Tracheal epithelial cell (primary cell): ENCODE data around the gene CCSAP. TPM values are rescaled to one million over a fixed set of nuclear protein-coding genes. Genes with fewer than 3 reads are reported as not detected.

Experiments
- total RNA-seq: library from RNA; depleted of rRNA; stranded (reverse); fragments of >200 nt; gene quantifications from 2 replicates; pipeline ENCODE4 v1.2.1, GENCODE V29; 2014

CCSAP gene, protein sequence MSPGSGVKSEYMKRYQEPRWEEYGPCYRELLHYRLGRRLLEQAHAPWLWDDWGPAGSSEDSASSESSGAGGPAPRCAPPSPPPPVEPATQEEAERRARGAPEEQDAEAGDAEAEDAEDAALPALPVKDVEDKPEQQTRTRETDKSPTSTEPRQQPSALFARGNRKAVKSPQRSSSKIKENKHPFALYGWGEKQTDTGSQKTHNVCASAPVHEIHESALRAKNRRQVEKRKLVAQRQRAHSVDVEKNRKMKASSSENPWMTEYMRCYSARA
- 8.1 and 9.6 TPM in 2 replicates for total RNA-seq

DNA sequence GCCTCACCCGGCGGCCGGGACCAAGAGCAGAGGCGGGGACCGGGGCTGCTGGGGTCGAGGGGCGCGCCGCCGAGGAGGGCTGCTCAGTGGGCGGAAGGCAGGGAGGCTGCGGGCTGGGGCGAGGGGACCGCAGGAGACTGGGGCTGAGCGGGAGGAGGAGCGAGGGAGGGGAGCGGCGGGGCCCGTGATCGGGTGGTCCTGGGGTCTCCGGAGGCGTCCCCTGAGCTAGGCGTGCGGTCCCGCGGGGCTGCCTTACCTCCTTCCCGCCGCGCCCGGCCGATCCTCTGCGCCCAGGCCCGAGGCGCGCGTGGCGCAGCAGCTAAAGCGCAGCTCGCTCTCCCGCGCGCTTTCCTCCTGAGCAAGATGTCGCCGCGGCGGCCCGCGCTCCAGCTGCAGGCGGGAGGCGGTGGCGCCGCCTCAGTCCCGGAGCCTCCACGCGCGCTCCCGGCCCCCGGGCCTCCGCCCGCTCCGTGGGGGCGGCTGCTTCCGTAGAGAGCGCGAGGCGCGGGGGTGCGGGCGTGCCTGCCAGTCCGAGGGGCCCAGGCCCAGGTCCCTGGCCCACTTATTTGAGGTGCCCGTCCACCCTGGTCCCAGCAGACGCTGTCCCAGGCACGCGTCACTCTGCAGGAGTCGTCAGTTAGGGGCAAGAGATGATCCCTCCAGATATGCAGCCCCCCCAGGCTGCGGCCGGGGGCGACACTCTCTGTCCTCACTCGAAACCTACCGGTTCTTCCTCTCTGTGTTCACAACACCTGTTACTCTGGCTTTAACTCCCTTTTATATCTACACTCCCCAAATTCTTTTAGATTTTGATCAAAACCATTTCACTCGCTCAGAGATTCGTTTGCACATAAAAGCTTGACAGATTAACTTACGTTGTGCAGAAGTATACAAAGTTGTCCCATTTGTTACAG is at the start of gene CCSAP:
CCSAP (minus strand) TSS at position 392 of the 914 bp plus-strand sequence. CDS start 582 bp downstream, outside the sequence.

Other genes with a start within 250 kb of the CCSAP start
- gene RAB4A, start 71.9 kb downstream of the CCSAP start, total RNA-seq, result 38.1 and 42.0 TPM in 2 replicates
- not detected in 2 replicates for gene ACTA1, start 91.0 kb upstream of the CCSAP start, total RNA-seq
- gene NUP133, start 165.3 kb upstream of the CCSAP start, total RNA-seq, result 31.3 and 32.3 TPM in 2 replicates
- 16.9 and 25.2 TPM in 2 replicates for gene ABCB10, start 215.7 kb upstream of the CCSAP start, total RNA-seq